HG03025 (cell line): ENCODE data around the gene AP1S3.
"Not testable (repeated sequence)": the region's sequence is repeated elsewhere in the genome, so short reads cannot be mapped to it uniquely, and the experiment has no call there.

Experiments
- ATAC-seq: cut with Tn5 transposase; IDR thresholded peaks from one replicate; pipeline ENCODE4 v1.9.1; 2021; ENCODE audit warnings: mild to moderate bottlenecking, moderate library complexity; ENCODE audit not compliant: unreplicated experiment, low FRiP score

AP1S3 gene

GRCh38 chr2:223811757-223812156 is 25.6 kb downstream of the AP1S3 start:
- ATAC-seq: no peak

DNA sequence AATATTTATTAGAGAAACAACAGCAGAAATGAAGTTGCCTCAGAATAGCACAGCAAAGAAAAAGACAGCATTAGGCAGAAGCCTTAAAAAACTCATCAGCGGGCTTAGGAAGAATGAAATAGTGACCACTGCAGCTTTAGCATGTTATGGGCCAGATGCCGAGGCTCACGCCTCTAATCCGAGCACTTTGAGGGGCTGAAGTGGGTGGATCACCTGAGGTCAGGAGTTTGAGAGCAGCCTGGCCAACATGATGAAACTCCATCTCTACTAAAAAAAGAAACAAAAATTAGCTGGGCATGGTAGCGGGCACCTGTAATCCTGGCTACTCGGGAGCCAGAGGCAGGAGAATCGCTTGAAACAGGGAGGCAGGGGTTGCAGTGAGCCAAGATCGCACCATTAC is 32.4 kb downstream of the AP1S3 start:
- ATAC-seq: no peak

DNA sequence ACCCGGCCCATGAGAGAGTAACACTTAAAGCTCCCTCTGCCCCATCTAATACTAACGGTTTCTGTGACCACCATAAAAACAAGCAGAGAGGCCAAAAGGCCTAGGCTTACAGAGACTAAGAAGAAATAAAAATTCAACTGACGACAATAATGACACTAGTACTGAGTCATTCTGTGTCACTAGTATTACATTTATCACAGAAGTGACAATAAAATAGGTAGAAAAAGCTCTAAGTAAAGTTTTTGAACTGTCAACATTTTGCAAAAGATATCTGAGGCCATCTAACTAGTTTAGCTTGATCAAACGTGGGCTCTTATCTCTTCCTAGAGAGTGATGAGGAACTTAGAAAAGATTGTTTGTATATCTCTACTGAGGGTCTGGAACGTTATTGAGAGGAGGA is 35.6 kb downstream of the AP1S3 start:
- ATAC-seq: no peak

- no peak for ATAC-seq
Observed at GRCh38 chr2:223800908-223801307, 36.5 kb downstream of the AP1S3 start.

DNA sequence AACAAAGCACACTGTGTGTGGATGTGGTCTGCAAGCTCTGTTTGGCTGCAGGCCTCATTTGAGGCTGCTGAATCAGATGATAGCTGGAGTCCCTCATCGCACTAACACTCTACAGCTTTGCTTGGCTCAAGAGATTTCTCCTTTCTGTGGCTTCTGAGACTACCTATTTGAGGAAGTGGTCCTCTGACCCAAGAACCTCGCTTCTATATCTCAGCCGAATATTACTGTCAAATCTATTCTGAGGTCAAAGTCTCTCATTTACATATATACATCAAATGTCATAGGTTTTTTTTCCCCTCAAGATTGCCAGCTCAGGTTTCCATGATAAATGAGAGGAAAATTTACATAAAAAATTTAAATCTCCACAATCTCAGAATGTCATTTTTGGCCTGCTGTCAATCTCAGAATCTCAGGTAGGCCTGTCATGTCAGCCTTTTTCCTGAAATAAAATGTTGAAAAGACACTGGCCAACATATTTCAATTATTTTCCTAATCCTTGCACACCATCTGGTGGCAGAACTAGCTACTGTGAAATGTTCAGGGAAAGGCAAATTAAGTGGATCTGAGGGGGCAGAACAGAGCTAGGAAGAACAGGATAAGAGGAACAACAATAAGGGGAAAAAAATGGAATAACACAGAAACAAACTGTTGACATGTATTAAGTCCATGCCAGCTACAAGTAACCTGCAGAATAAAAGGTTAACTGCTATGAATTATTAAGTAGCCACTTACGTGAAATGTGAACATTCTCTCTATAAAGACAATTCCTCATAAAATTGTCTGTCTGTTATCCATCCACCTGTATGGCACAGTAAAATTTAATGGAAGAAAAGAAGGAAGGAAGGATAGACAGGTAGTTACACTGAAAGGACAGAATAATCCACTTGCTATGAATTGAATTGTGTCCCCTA is 39.3 kb downstream of the AP1S3 start:
- peak; percentile 100 for ATAC-seq

GRCh38 chr2:223797037-223797436 is 40.3 kb downstream of the AP1S3 start:
- no peak for ATAC-seq

GRCh38 chr2:223789423-223789822 is 48.0 kb downstream of the AP1S3 start:
- no peak for ATAC-seq

DNA sequence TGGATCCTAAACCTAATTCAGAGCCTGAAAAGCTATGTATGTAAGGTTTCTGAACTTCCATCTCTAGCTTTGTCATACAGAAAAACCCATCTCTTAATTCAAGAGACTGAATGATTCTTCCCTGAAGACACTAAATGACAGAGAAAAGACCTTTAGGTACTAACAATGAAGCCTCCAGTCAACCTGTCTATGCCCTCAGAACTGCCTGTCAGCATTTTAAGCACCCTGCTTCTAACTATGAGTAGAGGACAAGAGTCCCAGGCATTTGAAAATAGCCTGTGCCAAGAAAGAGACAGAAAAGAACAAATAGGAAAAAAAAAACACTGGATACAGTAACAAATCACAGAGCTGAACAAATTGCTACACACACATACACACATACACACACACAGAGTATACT is 48.6 kb downstream of the AP1S3 start:
- no peak for ATAC-seq

DNA sequence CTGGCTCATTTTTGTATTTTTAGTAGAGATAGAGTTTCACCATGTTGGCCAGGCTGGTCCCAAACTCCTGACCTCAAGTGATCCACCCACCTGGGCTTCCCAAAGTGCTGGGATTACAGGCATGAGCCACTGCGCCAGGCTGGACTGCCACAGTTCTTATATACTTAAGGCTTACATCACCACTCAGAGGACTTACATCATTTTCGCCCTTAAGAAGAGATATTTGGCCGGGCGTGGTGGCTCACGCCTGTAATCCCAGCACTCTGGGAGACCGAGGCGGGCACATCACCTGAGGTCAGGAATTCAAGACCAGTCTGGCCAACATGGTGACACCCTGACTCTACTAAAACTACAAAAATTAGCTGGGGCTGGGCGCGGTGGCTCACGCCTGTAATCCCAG is 49.3 kb downstream of the AP1S3 start:
- ATAC-seq: not testable (repeated sequence)

- ATAC-seq: peak; percentile 26
Observed at GRCh38 chr2:223787358-223787757, 50.0 kb downstream of the AP1S3 start.

DNA sequence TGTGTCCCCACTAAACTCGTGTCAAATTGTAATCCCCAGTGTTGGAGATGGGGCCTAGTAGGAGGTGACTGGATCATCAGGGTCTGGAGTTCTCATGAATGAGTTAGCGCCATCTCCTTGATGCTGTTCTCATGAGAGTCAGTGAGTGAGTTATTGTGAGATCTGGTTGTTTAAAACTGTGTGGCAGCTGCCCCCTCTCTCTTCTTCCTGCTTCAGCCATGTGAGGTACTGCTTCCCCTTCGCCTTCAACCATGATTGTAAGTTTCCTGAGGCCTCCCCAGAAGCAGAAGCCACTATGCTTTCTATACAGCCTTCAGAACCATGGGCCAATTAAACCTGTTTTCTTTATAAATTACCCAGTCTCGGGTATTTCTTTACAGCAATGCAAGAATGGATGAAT is 50.4 kb downstream of the AP1S3 start:
- peak; percentile 80 for ATAC-seq

GRCh38 chr2:223786236-223786635 is 51.1 kb downstream of the AP1S3 start:
- ATAC-seq: no peak

DNA sequence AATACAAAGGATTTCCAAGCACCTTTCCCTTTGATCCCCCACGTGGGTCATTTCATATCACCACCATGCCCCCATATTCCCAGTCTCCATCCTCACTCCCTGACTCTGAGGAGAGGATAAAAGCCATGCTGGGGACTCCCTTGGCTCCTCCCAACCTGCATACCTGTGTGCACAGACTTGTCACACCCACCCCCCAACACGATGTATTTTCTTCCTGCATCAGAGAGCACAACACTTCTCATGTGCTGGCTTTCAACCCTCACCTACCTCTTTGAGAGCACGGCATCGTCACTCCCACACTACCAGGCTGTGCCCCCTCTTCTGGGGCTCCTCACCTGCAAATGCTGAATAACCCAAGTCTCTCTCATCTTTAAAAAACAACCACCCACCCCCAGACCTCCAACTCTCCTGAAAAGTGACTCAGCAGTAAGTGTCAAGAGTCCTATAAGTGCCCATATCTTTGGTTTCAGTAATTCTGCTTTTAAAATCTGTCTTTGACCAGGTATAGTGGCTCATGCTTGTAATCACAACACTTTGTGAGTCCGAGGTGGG is 53.1 kb downstream of the AP1S3 start:
- no peak for ATAC-seq

GRCh38 chr2:223782629-223783028 is 54.8 kb downstream of the AP1S3 start:
- no peak for ATAC-seq

DNA sequence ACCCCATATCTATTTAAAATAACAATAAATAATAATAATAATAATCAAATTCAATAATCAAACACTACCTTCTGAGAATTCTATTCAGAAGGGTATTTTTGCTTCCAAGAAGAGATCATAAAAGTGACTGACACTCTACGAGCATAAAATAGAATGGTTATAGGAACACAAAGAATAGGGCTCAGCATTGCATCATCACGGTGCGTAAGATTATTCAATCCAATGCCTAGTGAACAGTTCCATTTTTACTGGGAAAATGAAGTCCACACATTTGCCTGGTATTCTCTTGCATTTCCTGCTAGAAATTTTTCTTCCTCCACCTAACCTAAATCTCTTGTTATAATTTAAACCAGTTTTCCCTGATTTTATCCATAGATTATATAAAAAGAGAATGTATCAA is 55.8 kb downstream of the AP1S3 start:
- no peak for ATAC-seq

DNA sequence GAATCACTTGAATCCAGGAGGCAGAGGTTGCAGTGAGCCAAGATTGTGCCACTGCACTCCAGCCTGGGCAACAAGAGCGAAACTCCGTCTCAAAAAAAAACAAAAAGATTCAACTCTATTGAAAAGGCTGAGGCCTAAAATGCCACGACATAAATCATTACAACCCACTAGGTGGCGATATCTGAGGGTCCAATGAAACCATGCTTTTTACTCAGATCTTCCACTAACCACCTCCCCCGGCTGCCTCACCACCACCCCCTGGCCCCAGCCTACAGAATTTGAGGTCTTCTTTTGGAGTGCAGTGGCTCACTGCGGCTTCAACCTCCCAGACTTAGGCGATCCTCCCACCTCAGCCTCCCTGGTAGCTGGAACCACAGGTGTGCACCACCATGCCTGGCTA is 57.5 kb downstream of the AP1S3 start:
- no peak for ATAC-seq

- ATAC-seq: no peak
Observed at GRCh38 chr2:223774193-223774592, 63.2 kb downstream of the AP1S3 start.

- ATAC-seq: no peak
Observed at GRCh38 chr2:223772363-223772762, 65.0 kb downstream of the AP1S3 start.

GRCh38 chr2:223771475-223771874 is 65.9 kb downstream of the AP1S3 start:
- no peak for ATAC-seq

- no peak for ATAC-seq
Observed at GRCh38 chr2:223768179-223768578, 69.2 kb downstream of the AP1S3 start.

GRCh38 chr2:223767341-223767740 is 70.0 kb downstream of the AP1S3 start:
- no peak for ATAC-seq

- ATAC-seq: no peak
Observed at GRCh38 chr2:223765221-223765785, 72.1 kb downstream of the AP1S3 start.
